ENCODE data around the gene RSF1.

GRCh38 chr11:77752516-77752915, 68.0 kb downstream of the RSF1 start:
- no peak for TF ChIP-seq EZH2phosphoT487 (IDR thresholded peaks at IDR 0.05; ENCODE audit: low read depth)
- TF ChIP-seq, protein P1, sequence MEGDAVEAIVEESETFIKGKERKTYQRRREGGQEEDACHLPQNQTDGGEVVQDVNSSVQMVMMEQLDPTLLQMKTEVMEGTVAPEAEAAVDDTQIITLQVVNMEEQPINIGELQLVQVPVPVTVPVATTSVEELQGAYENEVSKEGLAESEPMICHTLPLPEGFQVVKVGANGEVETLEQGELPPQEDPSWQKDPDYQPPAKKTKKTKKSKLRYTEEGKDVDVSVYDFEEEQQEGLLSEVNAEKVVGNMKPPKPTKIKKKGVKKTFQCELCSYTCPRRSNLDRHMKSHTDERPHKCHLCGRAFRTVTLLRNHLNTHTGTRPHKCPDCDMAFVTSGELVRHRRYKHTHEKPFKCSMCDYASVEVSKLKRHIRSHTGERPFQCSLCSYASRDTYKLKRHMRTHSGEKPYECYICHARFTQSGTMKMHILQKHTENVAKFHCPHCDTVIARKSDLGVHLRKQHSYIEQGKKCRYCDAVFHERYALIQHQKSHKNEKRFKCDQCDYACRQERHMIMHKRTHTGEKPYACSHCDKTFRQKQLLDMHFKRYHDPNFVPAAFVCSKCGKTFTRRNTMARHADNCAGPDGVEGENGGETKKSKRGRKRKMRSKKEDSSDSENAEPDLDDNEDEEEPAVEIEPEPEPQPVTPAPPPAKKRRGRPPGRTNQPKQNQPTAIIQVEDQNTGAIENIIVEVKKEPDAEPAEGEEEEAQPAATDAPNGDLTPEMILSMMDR (IDR thresholded peaks at IDR 0.05; ENCODE audit: low read depth, low read length): no peak

All from OCI-LY3 (cell line).